DND-41 (cell line): ENCODE data around the gene IGFBP5.

Source experiments
- ATAC-seq: fragments of 200-7000 bp; cut with Tn5 transposase; 3 replicates; pipeline ENCODE4 v1.9.1; 2021; ENCODE audit warnings: low read depth; ENCODE audit not compliant: insufficient read depth
- DNase-seq: peaks from one replicate; pipeline ENCODE4 v3.0.0-alpha.2; 2020
- H2AFZ ChIP-seq: 2 replicates; pipeline ENCODE4 v1.6.0; 2012; ENCODE audit warnings: low read depth, low read length
- H3K27ac ChIP-seq: 2 replicates; pipeline ENCODE4 v1.5.1; 2012; ENCODE audit warnings: low read length, inconsistent platforms
- H3K27me3 ChIP-seq: fragments of 200-600 bp; sonication (generic); 2 replicates; pipeline ENCODE4 v1.6.0; 2012; ENCODE audit warnings: low read length, mild to moderate bottlenecking, inconsistent platforms; ENCODE audit not compliant: insufficient read depth, poor library complexity
- H3K36me3 ChIP-seq: 2 replicates; pipeline ENCODE4 v1.5.1; 2012; ENCODE audit warnings: low read length, inconsistent platforms; ENCODE audit not compliant: insufficient read depth
- H3K4me1 ChIP-seq: 2 replicates; pipeline ENCODE4 v1.5.1; 2012; ENCODE audit warnings: mild to moderate bottlenecking, low read length; ENCODE audit not compliant: insufficient read depth
- H3K4me2 ChIP-seq: 2 replicates; pipeline ENCODE4 v1.6.0; 2012; ENCODE audit warnings: mild to moderate bottlenecking, moderate library complexity, low read length, inconsistent platforms; ENCODE audit not compliant: insufficient read depth
- H3K4me3 ChIP-seq, 2 experiments: fragments of 200-600 bp in 1 of 2; shearing (Covaris generic) in 1 of 2; 2 replicates each; pipeline ENCODE4 v1.5.1; 2012 to 2016; ENCODE audit warnings: inconsistent platforms in 2 of 2, low read length in 2 of 2, mild to moderate bottlenecking in 2 of 2, low read depth in 1 of 2, moderate library complexity in 1 of 2
- H3K79me2 ChIP-seq: 2 replicates; pipeline ENCODE4 v1.6.0; 2012; ENCODE audit warnings: low read length, inconsistent platforms; ENCODE audit not compliant: insufficient read depth
- H3K9ac ChIP-seq: 2 replicates; pipeline ENCODE4 v1.6.0; 2012; ENCODE audit warnings: low read depth, mild to moderate bottlenecking, inconsistent platforms, low read length, moderate library complexity
- H3K9me3 ChIP-seq: 2 replicates; pipeline ENCODE4 v1.5.1; 2012; ENCODE audit warnings: low read length, moderate library complexity, mild to moderate bottlenecking, inconsistent platforms; ENCODE audit not compliant: insufficient read depth, severe bottlenecking
- H4K20me1 ChIP-seq: 2 replicates; pipeline ENCODE4 v1.6.0; 2012; ENCODE audit warnings: low read length; ENCODE audit not compliant: insufficient read depth
- EZH2 ChIP-seq: IDR thresholded peaks from 3 replicates; pipeline ENCODE4 v1.6.1; 2012; ENCODE audit warnings: borderline replicate concordance, low read depth, mild to moderate bottlenecking, moderate library complexity, low read length, inconsistent platforms; ENCODE audit not compliant: severe bottlenecking
- TF ChIP-seq, protein P1 (sequence below): IDR thresholded peaks from 2 replicates; pipeline ENCODE4 v1.5.1; 2012; ENCODE audit warnings: borderline replicate concordance, low read length, moderate library complexity, mild to moderate bottlenecking; ENCODE audit not compliant: poor library complexity, severe bottlenecking; ENCODE audit errors: extremely low read depth

The IGFBP5 gene

GRCh38 chr2:216711348-216711747 lies 16.0 kb upstream of the IGFBP5 start:
- no peak overlapping the region for H3K9ac ChIP-seq
- H3K4me3 ChIP-seq = no peak overlapping the region
- no peaks in the 10 kb centered on the region for H3K36me3 ChIP-seq
- TF ChIP-seq, protein P1, sequence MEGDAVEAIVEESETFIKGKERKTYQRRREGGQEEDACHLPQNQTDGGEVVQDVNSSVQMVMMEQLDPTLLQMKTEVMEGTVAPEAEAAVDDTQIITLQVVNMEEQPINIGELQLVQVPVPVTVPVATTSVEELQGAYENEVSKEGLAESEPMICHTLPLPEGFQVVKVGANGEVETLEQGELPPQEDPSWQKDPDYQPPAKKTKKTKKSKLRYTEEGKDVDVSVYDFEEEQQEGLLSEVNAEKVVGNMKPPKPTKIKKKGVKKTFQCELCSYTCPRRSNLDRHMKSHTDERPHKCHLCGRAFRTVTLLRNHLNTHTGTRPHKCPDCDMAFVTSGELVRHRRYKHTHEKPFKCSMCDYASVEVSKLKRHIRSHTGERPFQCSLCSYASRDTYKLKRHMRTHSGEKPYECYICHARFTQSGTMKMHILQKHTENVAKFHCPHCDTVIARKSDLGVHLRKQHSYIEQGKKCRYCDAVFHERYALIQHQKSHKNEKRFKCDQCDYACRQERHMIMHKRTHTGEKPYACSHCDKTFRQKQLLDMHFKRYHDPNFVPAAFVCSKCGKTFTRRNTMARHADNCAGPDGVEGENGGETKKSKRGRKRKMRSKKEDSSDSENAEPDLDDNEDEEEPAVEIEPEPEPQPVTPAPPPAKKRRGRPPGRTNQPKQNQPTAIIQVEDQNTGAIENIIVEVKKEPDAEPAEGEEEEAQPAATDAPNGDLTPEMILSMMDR = no peak
- TF ChIP-seq EZH2 = no peak
- DNase-seq (no peak), ATAC-seq (no peak)
- H2AFZ ChIP-seq = no peak overlapping the region
- H3K27ac ChIP-seq = no peak overlapping the region
- no peaks in the 10 kb centered on the region for H3K9me3 ChIP-seq
- H3K4me2 ChIP-seq = no peak overlapping the region
- H3K27me3 ChIP-seq = peaks cover 16% of the 10 kb centered on the region
- H4K20me1 ChIP-seq = no peaks in the 10 kb centered on the region
- H3K4me1 ChIP-seq = no peaks in the 10 kb centered on the region
- no peaks in the 10 kb centered on the region for H3K79me2 ChIP-seq

DNA sequence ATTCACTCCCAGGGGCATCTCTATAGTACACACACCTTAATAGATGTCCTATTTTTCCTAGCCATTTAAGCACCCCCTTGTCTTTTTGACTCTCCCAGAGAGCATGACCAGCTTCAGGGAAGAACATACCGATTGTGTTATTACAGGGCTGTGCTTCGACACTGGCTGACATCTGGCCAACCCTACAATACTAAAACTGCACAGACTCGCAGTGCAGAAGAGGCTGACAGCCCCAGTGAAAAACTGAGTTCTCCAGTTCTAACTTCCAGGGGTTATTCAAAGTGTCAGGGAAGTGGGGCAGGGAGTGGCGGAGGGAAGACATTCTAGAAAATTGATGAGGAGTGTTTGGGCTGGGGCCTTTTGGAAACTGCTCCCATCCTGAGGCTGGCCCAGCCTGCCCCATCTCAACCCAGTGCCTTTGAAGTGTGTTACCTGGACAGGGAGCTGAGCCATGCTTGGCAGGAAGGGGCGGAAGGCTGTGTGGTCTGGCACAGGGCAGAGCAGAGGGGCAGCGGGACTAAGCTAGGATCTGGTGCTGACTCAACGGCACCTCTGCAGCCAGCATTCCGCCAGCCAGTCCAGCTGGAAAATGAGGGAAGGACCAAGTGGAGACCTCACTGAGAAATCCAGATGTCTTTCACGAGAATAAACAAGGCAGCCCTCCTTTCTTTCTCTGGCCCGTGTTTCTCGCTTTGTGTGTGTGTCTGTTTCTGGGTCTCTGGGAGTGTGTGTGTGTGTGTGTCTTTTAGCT lies 15.4 kb upstream of the IGFBP5 start:
- Histone ChIP-seq H4K20me1 (no peaks in the 10 kb centered on the region), H3K4me2 (no peak overlapping the region), H3K9me3 (no peaks in the 10 kb centered on the region), H3K27ac (no peak overlapping the region), H3K36me3 (no peaks in the 10 kb centered on the region), H3K4me1 (no peaks in the 10 kb centered on the region), H3K9ac (no peak overlapping the region), H3K27me3 (peaks cover 15% of the 10 kb centered on the region), H2AFZ (no peak overlapping the region), H3K79me2 (no peaks in the 10 kb centered on the region), H3K4me3 (no peak overlapping the region)
- TF ChIP-seq, protein P1 = no peak
- TF ChIP-seq EZH2 = no peak
- no peak for ATAC-seq
- no peak for DNase-seq

GRCh38 chr2:216702756-216703155 lies 7.4 kb upstream of the IGFBP5 start:
- no peaks in the 10 kb centered on the region for H3K36me3 ChIP-seq
- TF ChIP-seq, protein P1 = no peak
- no peak for TF ChIP-seq EZH2
- no peaks in the 10 kb centered on the region for H4K20me1 ChIP-seq
- H3K27me3 ChIP-seq = peaks cover 23% of the 10 kb centered on the region
- H3K4me2 ChIP-seq = no peak overlapping the region
- ATAC-seq = no peak
- no peaks in the 10 kb centered on the region for H3K79me2 ChIP-seq
- no peak overlapping the region for H3K27ac ChIP-seq
- H2AFZ ChIP-seq = no peak overlapping the region
- no peak overlapping the region for H3K4me3 ChIP-seq
- DNase-seq = no peak
- no peak overlapping the region for H3K9ac ChIP-seq
- no peaks in the 10 kb centered on the region for H3K4me1 ChIP-seq
- H3K9me3 ChIP-seq = no peaks in the 10 kb centered on the region

GRCh38 chr2:216701544-216701943 lies 6.2 kb upstream of the IGFBP5 start:
- Histone ChIP-seq H3K9me3 (no peaks in the 10 kb centered on the region), H3K36me3 (no peaks in the 10 kb centered on the region), H3K27me3 (peaks cover 34% of the 10 kb centered on the region), H4K20me1 (no peaks in the 10 kb centered on the region), H3K4me2 (no peak overlapping the region), H3K4me1 (no peaks in the 10 kb centered on the region), H3K79me2 (no peaks in the 10 kb centered on the region), H2AFZ (no peak overlapping the region), H3K9ac (no peak overlapping the region), H3K27ac (no peak overlapping the region), H3K4me3 (no peak overlapping the region)
- no peak for TF ChIP-seq EZH2
- TF ChIP-seq, protein P1 = no peak
- ATAC-seq (no peak), DNase-seq (no peak)
